Stimulated activated CD8-positive, alpha-beta memory T cell treated with anti-CD3 and anti-CD28 coated beads, Interleukin-7, amount 100 ng/mL, for 1 hour (primary cell): Measurements from ENCODE around the gene STIM1.

Source experiments
- DNase-seq, 2 donors: peaks; one replicate each; pipeline ENCODE4 v3.0.0-alpha.2; 2020; ENCODE audit warnings: low read depth in 2 of 2

Gene STIM1

GRCh38 chr11:3830730-3831129 lies 24.7 kb upstream of the STIM1 start:
- DNase-seq, result no peak

- no peak for DNase-seq
These were observed 23.9 kb upstream of the STIM1 start for GRCh38 chr11:3831378-3832239.

- DNase-seq, result no peak
These were observed 22.6 kb upstream of the STIM1 start for GRCh38 chr11:3832816-3833215.

- no peak for DNase-seq
These were observed 22.0 kb upstream of the STIM1 start for GRCh38 chr11:3833449-3833848.

- no peak for DNase-seq
These were observed 21.2 kb upstream of the STIM1 start for GRCh38 chr11:3834349-3834663.

GRCh38 chr11:3834664-3835461 lies 20.6 kb upstream of the STIM1 start:
- no peak for DNase-seq

- DNase-seq, result no peak
These were observed 19.7 kb upstream of the STIM1 start for GRCh38 chr11:3835751-3836150.

- no peak for DNase-seq
These were observed 18.6 kb upstream of the STIM1 start for GRCh38 chr11:3836903-3837302.

GRCh38 chr11:3837793-3838192 lies 17.7 kb upstream of the STIM1 start:
- DNase-seq, result no peak

- no peak for DNase-seq
These were observed 17.0 kb upstream of the STIM1 start for GRCh38 chr11:3838504-3838903.

- no peak for DNase-seq
These were observed 15.2 kb upstream of the STIM1 start for GRCh38 chr11:3840004-3840869.

GRCh38 chr11:3840870-3841425 lies 14.5 kb upstream of the STIM1 start, which contains the start of gene RHOG:
Gene RHOG, minus strand, starts transcription at chr11:3840959. Its CDS starts 12,821 bp downstream, at chr11:3828138.
- peak; percentile 44 to 49 for DNase-seq

- peak; percentile 75 to 76 for DNase-seq
These were observed 13.8 kb upstream of the STIM1 start for GRCh38 chr11:3841426-3842350.

- DNase-seq, result no peak
These were observed 12.1 kb upstream of the STIM1 start for GRCh38 chr11:3843326-3843725.

- DNase-seq, result no peak
These were observed 10.2 kb upstream of the STIM1 start for GRCh38 chr11:3845246-3845645.

GRCh38 chr11:3845670-3846069 lies 9.8 kb upstream of the STIM1 start:
- no peak for DNase-seq

GRCh38 chr11:3849297-3849874 lies 6.1 kb upstream of the STIM1 start:
- DNase-seq, result no peak

- no peak for DNase-seq
These were observed 2.0 kb upstream of the STIM1 start for GRCh38 chr11:3853545-3853842.

GRCh38 chr11:3853899-3854659 lies 1.4 kb upstream of the STIM1 start:
- no peak for DNase-seq

- DNase-seq, result no peak
These were observed 846 bp upstream of the STIM1 start for GRCh38 chr11:3854660-3854976.
